Endothelial cell of umbilical vein (primary cell): Measurements from ENCODE around the gene SIX1. TPM values are rescaled to one million over a fixed set of nuclear protein-coding genes. Genes with fewer than 3 reads are reported as not detected.

Experiments used
- BruUV-seq: library from RNA; stranded (reverse); fragments of 400-500 nt; replicated peaks from 2 replicates; lab custom pipeline; 2021; lab: Mats Ljungman, UMichigan
- CTCF ChIA-PET: fragments of 300-600, 350-600 bp; sonication (Branson Sonifier 250); formaldehyde crosslinking; loops from one replicate; lab custom pipeline; 2021; ENCODE audit warnings: antibody characterized with exemption, inconsistent platforms; lab: Charles Lee
- POLR2A ChIA-PET: fragments of 300-600, 350-600 bp; sonication (Branson Sonifier 250); formaldehyde crosslinking; loops from one replicate; lab custom pipeline; 2021; ENCODE audit warnings: antibody characterized with exemption, inconsistent platforms; lab: Charles Lee
- DNase-seq: peaks from one replicate; pipeline ENCODE4 v3.0.0-alpha.2; 2011; ENCODE audit warnings: low read depth, low spot score
- FAIRE-seq: peaks from 2 replicates; lab custom pipeline; 2011; peaks lifted over from hg19 to GRCh38; lab: Jason Lieb, UNC
- H2AFZ ChIP-seq: 2 replicates; pipeline ENCODE4 v1.6.0; 2012; ENCODE audit warnings: low read depth, low read length, control low read depth, inconsistent platforms
- H3K27ac ChIP-seq: 2 replicates; pipeline ENCODE4 v1.5.1; 2011; ENCODE audit warnings: low read depth, mild to moderate bottlenecking, control low read depth, low read length, moderate library complexity; ENCODE audit not compliant: insufficient read depth
- H3K27me3 ChIP-seq, 2 experiments: 2 replicates each; pipeline versions ENCODE4 v1.6.0 to v1.6.1; 2011; ENCODE audit warnings: low read length in 2 of 2, mixed read lengths in 1 of 2; ENCODE audit not compliant: control insufficient read depth in 2 of 2, insufficient read depth in 2 of 2
- H3K36me3 ChIP-seq, 2 experiments: 2 replicates in 1 of 2; 3 replicates in 1 of 2; pipeline ENCODE4 v1.5.1; 2011; ENCODE audit warnings: low read length in 2 of 2, mild to moderate bottlenecking in 1 of 2, moderate library complexity in 1 of 2; ENCODE audit not compliant: control insufficient read depth in 2 of 2, insufficient read depth in 2 of 2; ENCODE audit errors: extremely low read depth in 1 of 2
- H3K4me1 ChIP-seq: 3 replicates; pipeline ENCODE4 v1.5.1; 2011; ENCODE audit warnings: mild to moderate bottlenecking, low read length; ENCODE audit not compliant: control insufficient read depth, insufficient read depth; ENCODE audit errors: extremely low read depth
- H3K4me2 ChIP-seq: 2 replicates; pipeline ENCODE4 v1.6.1; 2011; ENCODE audit warnings: low read length, control low read depth, mixed read lengths; ENCODE audit not compliant: insufficient read depth
- H3K4me3 ChIP-seq, 3 experiments: fragments of 200-600 bp in 1 of 3; sonication (generic), shearing (Covaris generic) in 1 of 3; replicated peaks in 1 of 3; 2 replicates each; pipeline ENCODE4 v1.5.1; 2011 to 2016; ENCODE audit warnings: control low read depth in 3 of 3, low read length in 3 of 3, mild to moderate bottlenecking in 2 of 3, inconsistent platforms in 1 of 3, low read depth in 1 of 3, moderate library complexity in 1 of 3; ENCODE audit not compliant: insufficient read depth in 1 of 3
- H3K79me2 ChIP-seq: 2 replicates; pipeline ENCODE4 v1.6.0; 2012; ENCODE audit warnings: low read length, inconsistent platforms; ENCODE audit not compliant: control insufficient read depth, insufficient read depth
- H3K9ac ChIP-seq: replicated peaks from 2 replicates; pipeline ENCODE3; 2011; ENCODE audit warnings: low read length, control low read depth; ENCODE audit not compliant: insufficient read depth; ENCODE audit errors: extremely low read depth
- H3K9me1 ChIP-seq: replicated peaks from 3 replicates; pipeline ENCODE4 v1.6.0; 2011; ENCODE audit warnings: mild to moderate bottlenecking, low read length; ENCODE audit not compliant: control insufficient read depth, insufficient read depth; ENCODE audit errors: extremely low read depth
- H3K9me3 ChIP-seq: replicated peaks from 2 replicates; pipeline ENCODE4 v1.5.1; 2012; ENCODE audit warnings: low read length, inconsistent platforms; ENCODE audit not compliant: control insufficient read depth, insufficient read depth
- H4K20me1 ChIP-seq: replicated peaks from 2 replicates; pipeline ENCODE3; 2011; ENCODE audit warnings: mild to moderate bottlenecking, low read length; ENCODE audit not compliant: control insufficient read depth, insufficient read depth; ENCODE audit errors: extremely low read depth
- CTCF ChIP-seq, 2 donors: IDR thresholded peaks; 1 replicate in 1 of 2; 2 replicates in 1 of 2; pipeline ENCODE4 v1.5.1; 2011; ENCODE audit warnings: low read length in 2 of 2, mild to moderate bottlenecking in 2 of 2, moderate library complexity in 2 of 2, control low read depth in 1 of 2, inconsistent platforms in 1 of 2, low read depth in 1 of 2; ENCODE audit not compliant: insufficient read depth in 1 of 2; ENCODE audit errors: extremely low read depth in 1 of 2
- EZH2 ChIP-seq: IDR thresholded peaks from 2 replicates; pipeline ENCODE4 v1.6.1; 2012; ENCODE audit warnings: borderline replicate concordance, low read depth, mild to moderate bottlenecking, moderate library complexity, low read length, inconsistent platforms; ENCODE audit not compliant: severe bottlenecking
- FOS ChIP-seq: IDR thresholded peaks from 2 replicates; pipeline ENCODE4 v1.6.1; 2011; ENCODE audit warnings: mild to moderate bottlenecking, low read length, moderate library complexity, borderline replicate concordance; ENCODE audit not compliant: insufficient read depth
- GATA2 ChIP-seq: IDR thresholded peaks from 2 replicates; pipeline ENCODE4 v1.7.0; 2011; ENCODE audit warnings: low read depth, mild to moderate bottlenecking, moderate library complexity, mixed read lengths, low read length; ENCODE audit not compliant: insufficient read length, insufficient read depth
- JUN ChIP-seq: IDR thresholded peaks from 2 replicates; pipeline ENCODE4 v1.6.1; 2011; ENCODE audit warnings: borderline replicate concordance, low read depth; ENCODE audit not compliant: insufficient read length, insufficient read depth
- MYC ChIP-seq: IDR thresholded peaks from one replicate; pipeline ENCODE4 v1.6.1; 2011; ENCODE audit warnings: mild to moderate bottlenecking, low read depth, low read length
- POLR2A ChIP-seq: IDR thresholded peaks from 2 replicates; pipeline ENCODE4 v1.6.1; 2012; ENCODE audit warnings: low read depth, mild to moderate bottlenecking, control low read depth, low read length
- POLR2AphosphoS5 ChIP-seq: IDR thresholded peaks from 2 replicates; pipeline ENCODE4 v1.6.1; 2012; ENCODE audit warnings: low read depth, mild to moderate bottlenecking, control low read depth, low read length, moderate library complexity; ENCODE audit not compliant: insufficient read depth
- dilution Hi-C: fragments of 300-500 bp; cut with MboI; formaldehyde crosslinking; loops from one replicate; pipeline ENCODE4 v1.15.0; 2019; ENCODE audit warnings: low sequenced_read_pairs; ENCODE audit not compliant: extremely low pct_ligation_motif_present
- intact Hi-C: fragments of 100-400 bp; cut with micrococcal nuclease; formaldehyde crosslinking; loops from one replicate; pipeline ENCODE4 v1.10.0; 2022
- polyA plus RNA-seq, 4 experiments: library from polyadenylated mRNA; depleted of rRNA in 3 of 4; stranded (reverse) in 3 of 4; unstranded in 1 of 4; fragments of >200 nt; gene quantifications; 2 replicates each; pipeline versions ENCODE4 v1.2.1 to v1.2.3, GENCODE V29; 2011 to 2012; ENCODE audit warnings: missing spikeins in 1 of 4
- total RNA-seq: library from RNA; stranded (reverse); gene quantifications from 2 replicates; pipeline ENCODE4 v1.2.3, GENCODE V29; 2021
- TF ChIP-seq, protein P1 (sequence below): IDR thresholded peaks from 2 replicates; pipeline ENCODE4 v1.6.1; 2011; ENCODE audit not compliant: insufficient read depth, insufficient read length

The SIX1 gene
- total and polyA plus RNA-seq, 2 donors (not counting 3 experiments of a cell fraction or from before 2014, with no cell fraction given), result 0.40 to 0.55 TPM

- ChIA-PET CTCF (no interaction called here), POLR2A (no interaction called here)
- dilution Hi-C loops (no loop called here), intact Hi-C loops (no loop called here)
- no peak overlapping the region for H3K27ac ChIP-seq
- H3K27me3 ChIP-seq, result peaks cover 18 to 28% of the 10 kb centered on the region in 2 experiments
- H3K36me3 ChIP-seq, result no peaks in the 10 kb centered on the region
- no peaks in the 10 kb centered on the region for H3K79me2 ChIP-seq
- BruUV-seq, result no TSS peak
- FAIRE-seq, result no peak
- H3K9ac ChIP-seq, result no peak overlapping the region
- no peak overlapping the region for H3K4me3 ChIP-seq
- H3K4me2 ChIP-seq, result no peak overlapping the region
- no peak overlapping the region for H2AFZ ChIP-seq
- TF ChIP-seq MYC (no peak), GATA2 (no peak), POLR2A (no peak), JUN (no peak), EZH2 (no peak), FOS (no peak), POLR2AphosphoS5 (no peak), CTCF (IDR thresholded peaks at IDR 0.05; ENCODE audit: extremely low read depth in 1 of 2, insufficient read depth in 1 of 2, low read depth in 1 of 2, low read length in 2 of 2) (no peak)
- TF ChIP-seq, protein P1, sequence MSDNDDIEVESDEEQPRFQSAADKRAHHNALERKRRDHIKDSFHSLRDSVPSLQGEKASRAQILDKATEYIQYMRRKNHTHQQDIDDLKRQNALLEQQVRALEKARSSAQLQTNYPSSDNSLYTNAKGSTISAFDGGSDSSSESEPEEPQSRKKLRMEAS, result no peak
- H4K20me1 ChIP-seq, result no peaks in the 10 kb centered on the region
- no peak for DNase-seq
- H3K9me3 ChIP-seq, result no peaks in the 10 kb centered on the region
- no peaks in the 10 kb centered on the region for H3K4me1 ChIP-seq
- H3K9me1 ChIP-seq, result no peaks in the 10 kb centered on the region
Observed at GRCh38 chr14:60599727-60600126, 49.5 kb downstream of the SIX1 start.
